ENCODE data around the gene LRRC41.

DNA sequence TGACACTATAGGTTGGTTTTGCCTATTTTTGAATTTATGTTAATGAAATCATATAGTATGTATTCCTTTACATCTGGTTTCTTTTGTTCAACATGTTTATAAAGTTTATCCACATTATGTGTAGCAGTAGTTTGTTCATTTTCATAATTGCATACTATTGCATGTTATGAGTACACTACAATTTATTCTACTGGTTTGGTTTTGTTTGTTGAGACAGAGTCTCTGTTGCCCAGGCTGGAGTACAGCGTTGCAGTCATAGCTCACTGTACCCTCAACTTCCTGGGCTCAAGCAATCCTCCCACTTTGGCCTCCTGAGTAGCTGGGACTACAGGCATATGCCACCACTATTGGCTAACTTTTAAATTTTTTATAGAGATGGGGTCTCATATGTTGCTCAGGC, 34.8 kb downstream of the LRRC41 start:
- TF ChIP-seq, protein P1, sequence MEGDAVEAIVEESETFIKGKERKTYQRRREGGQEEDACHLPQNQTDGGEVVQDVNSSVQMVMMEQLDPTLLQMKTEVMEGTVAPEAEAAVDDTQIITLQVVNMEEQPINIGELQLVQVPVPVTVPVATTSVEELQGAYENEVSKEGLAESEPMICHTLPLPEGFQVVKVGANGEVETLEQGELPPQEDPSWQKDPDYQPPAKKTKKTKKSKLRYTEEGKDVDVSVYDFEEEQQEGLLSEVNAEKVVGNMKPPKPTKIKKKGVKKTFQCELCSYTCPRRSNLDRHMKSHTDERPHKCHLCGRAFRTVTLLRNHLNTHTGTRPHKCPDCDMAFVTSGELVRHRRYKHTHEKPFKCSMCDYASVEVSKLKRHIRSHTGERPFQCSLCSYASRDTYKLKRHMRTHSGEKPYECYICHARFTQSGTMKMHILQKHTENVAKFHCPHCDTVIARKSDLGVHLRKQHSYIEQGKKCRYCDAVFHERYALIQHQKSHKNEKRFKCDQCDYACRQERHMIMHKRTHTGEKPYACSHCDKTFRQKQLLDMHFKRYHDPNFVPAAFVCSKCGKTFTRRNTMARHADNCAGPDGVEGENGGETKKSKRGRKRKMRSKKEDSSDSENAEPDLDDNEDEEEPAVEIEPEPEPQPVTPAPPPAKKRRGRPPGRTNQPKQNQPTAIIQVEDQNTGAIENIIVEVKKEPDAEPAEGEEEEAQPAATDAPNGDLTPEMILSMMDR (conservative IDR thresholded peaks at IDR 0.05; ENCODE audit: low read length) = no peak
- no peak for TF ChIP-seq EZH2phosphoT487 (IDR thresholded peaks at IDR 0.05; ENCODE audit: borderline replicate concordance, low read depth, low read length)

All from OCI-LY7 (cell line).